Trophoblast cell (in vitro differentiated cells and primary cell): ENCODE measurements around the gene METTL15.

Experiments
- DNase-seq, 2 donors: peaks; one replicate each; pipeline ENCODE4 v3.0.0-alpha.2; 2016
- H2AFZ ChIP-seq: 2 replicates; pipeline ENCODE4 v1.6.1; 2013; ENCODE audit warnings: low read length, moderate library complexity, mild to moderate bottlenecking; ENCODE audit not compliant: insufficient read depth, poor library complexity
- H2AK5ac ChIP-seq: 2 replicates; pipeline ENCODE4 v1.6.1; 2013; ENCODE audit warnings: mild to moderate bottlenecking, low read length
- H2BK120ac ChIP-seq: 2 replicates; pipeline ENCODE4 v1.6.1; 2013; ENCODE audit warnings: low read length, mild to moderate bottlenecking, moderate library complexity; ENCODE audit not compliant: insufficient read depth, poor library complexity
- H2BK12ac ChIP-seq: 2 replicates; pipeline ENCODE4 v1.6.1; 2013; ENCODE audit warnings: mild to moderate bottlenecking, low read length, moderate library complexity
- H2BK5ac ChIP-seq: 2 replicates; pipeline ENCODE4 v1.6.1; 2013; ENCODE audit warnings: low read length, low read depth, moderate library complexity, mild to moderate bottlenecking; ENCODE audit not compliant: poor library complexity
- H3K14ac ChIP-seq: 2 replicates; pipeline ENCODE4 v1.6.1; 2013; ENCODE audit warnings: mild to moderate bottlenecking, low read length
- H3K18ac ChIP-seq: 2 replicates; pipeline ENCODE4 v1.6.1; 2013; ENCODE audit warnings: mild to moderate bottlenecking, low read length
- H3K23ac ChIP-seq: 2 replicates; pipeline ENCODE4 v1.6.1; 2013; ENCODE audit warnings: low read length
- H3K27ac ChIP-seq: 2 replicates; pipeline ENCODE4 v1.5.1; 2013; ENCODE audit warnings: low read depth, mild to moderate bottlenecking, inconsistent platforms, low read length, moderate library complexity
- H3K27me3 ChIP-seq: 2 replicates; pipeline ENCODE4 v1.6.1; 2013; ENCODE audit warnings: inconsistent platforms, mild to moderate bottlenecking, low read length, moderate library complexity; ENCODE audit not compliant: insufficient read depth
- H3K36me3 ChIP-seq, 2 experiments: 1 replicate in 1 of 2; 2 replicates in 1 of 2; pipeline ENCODE4 v1.6.1; 2013; ENCODE audit warnings: low read length in 2 of 2, mild to moderate bottlenecking in 2 of 2, moderate library complexity in 1 of 2; ENCODE audit not compliant: insufficient read depth in 2 of 2, control insufficient read depth in 1 of 2
- H3K4ac ChIP-seq: 2 replicates; pipeline ENCODE4 v1.6.1; 2013; ENCODE audit warnings: low read depth, mild to moderate bottlenecking, low read length, moderate library complexity
- H3K4me1 ChIP-seq, 2 experiments: 1 replicate in 1 of 2; 2 replicates in 1 of 2; pipeline ENCODE4 v1.6.1; 2013; ENCODE audit warnings: low read length in 2 of 2, mild to moderate bottlenecking in 2 of 2, moderate library complexity in 1 of 2; ENCODE audit not compliant: insufficient read depth in 2 of 2, control insufficient read depth in 1 of 2
- H3K4me2 ChIP-seq: 2 replicates; pipeline ENCODE4 v1.6.1; 2013; ENCODE audit warnings: inconsistent platforms, mild to moderate bottlenecking, low read length, moderate library complexity
- H3K4me3 ChIP-seq: 2 replicates; pipeline ENCODE4 v1.5.1; 2013; ENCODE audit warnings: mild to moderate bottlenecking, low read depth, low read length, inconsistent platforms
- H3K79me1 ChIP-seq: one replicate; pipeline ENCODE4 v1.6.1; 2013; ENCODE audit warnings: low read length
- H3K79me2 ChIP-seq: 2 replicates; pipeline ENCODE4 v1.6.1; 2013; ENCODE audit warnings: low read length, mild to moderate bottlenecking; ENCODE audit not compliant: control insufficient read depth, insufficient read depth, poor library complexity
- H3K9ac ChIP-seq: 2 replicates; pipeline ENCODE4 v1.6.1; 2013; ENCODE audit warnings: mild to moderate bottlenecking, low read length
- H3K9me3 ChIP-seq: 2 replicates; pipeline ENCODE4 v1.6.1; 2013; ENCODE audit warnings: low read depth, mild to moderate bottlenecking, control low read depth, inconsistent platforms, low read length; ENCODE audit not compliant: insufficient read depth
- H4K12ac ChIP-seq: 2 replicates; pipeline ENCODE4 v1.6.1; 2013; ENCODE audit warnings: low read depth, mild to moderate bottlenecking, low read length, moderate library complexity
- H4K8ac ChIP-seq: 2 replicates; pipeline ENCODE4 v1.6.1; 2013; ENCODE audit warnings: low read depth, mild to moderate bottlenecking, low read length, moderate library complexity
- H4K91ac ChIP-seq: one replicate; pipeline ENCODE4 v1.6.1; 2013; ENCODE audit warnings: low read depth, mild to moderate bottlenecking, low read length, moderate library complexity
- WGBS: extraction: QIAGEN DNeasy Blood & Tissue Kit; methylation state at CpG from one replicate; pipeline ENCODE4 v1.1.7; 2013; ENCODE audit warnings: missing lambda C conversion rate; ENCODE audit not compliant: insufficient read length, insufficient coverage; ENCODE audit errors: extremely low coverage; 5-methylcytosine and 5-hydroxymethylcytosine counted together

Gene METTL15

GRCh38 chr11:28298209-28298608 lies 190.0 kb downstream of the METTL15 start:
- H3K23ac ChIP-seq, result no peak overlapping the region
- H3K79me1 ChIP-seq, result no peaks in the 10 kb centered on the region
- no peaks in the 10 kb centered on the region for H3K36me3 ChIP-seq
- H3K27me3 ChIP-seq, result no peaks in the 10 kb centered on the region
- no peaks in the 10 kb centered on the region for H3K4me1 ChIP-seq
- H3K9ac ChIP-seq, result no peak overlapping the region
- H4K8ac ChIP-seq, result no peak overlapping the region
- H3K4me3 ChIP-seq, result no peak overlapping the region
- H2BK5ac ChIP-seq, result no peak overlapping the region
- H3K27ac ChIP-seq, result no peak overlapping the region
- no peaks in the 10 kb centered on the region for H3K79me2 ChIP-seq
- no peak overlapping the region for H3K4me2 ChIP-seq
- H4K91ac ChIP-seq, result no peak overlapping the region
- H2AFZ ChIP-seq, result no peak overlapping the region
- no peak overlapping the region for H3K4ac ChIP-seq
- no peak for DNase-seq
- WGBS, result no CpG with 5 or more reads among the region's 3 CpGs
- H4K12ac ChIP-seq, result no peak overlapping the region
- no peaks in the 10 kb centered on the region for H3K9me3 ChIP-seq
- no peak overlapping the region for H2BK12ac ChIP-seq
- no peak overlapping the region for H3K14ac ChIP-seq
- no peak overlapping the region for H3K18ac ChIP-seq
- no peak overlapping the region for H2BK120ac ChIP-seq
- no peak overlapping the region for H2AK5ac ChIP-seq

- DNase-seq, result no peak
- Histone ChIP-seq H3K23ac (no peak overlapping the region), H3K27ac (no peak overlapping the region), H3K4me3 (no peak overlapping the region), H2AFZ (no peak overlapping the region), H2BK120ac (no peak overlapping the region), H3K18ac (no peak overlapping the region), H3K36me3 (no peaks in the 10 kb centered on the region), H3K4ac (no peak overlapping the region), H4K8ac (no peak overlapping the region), H3K4me1 (no peaks in the 10 kb centered on the region), H4K12ac (no peak overlapping the region), H2BK5ac (no peak overlapping the region), H2AK5ac (no peak overlapping the region), H3K79me2 (no peaks in the 10 kb centered on the region), H3K14ac (no peak overlapping the region), H3K9ac (no peak overlapping the region), H2BK12ac (no peak overlapping the region), H3K4me2 (no peak overlapping the region), H4K91ac (no peak overlapping the region), H3K79me1 (no peaks in the 10 kb centered on the region), H3K27me3 (no peaks in the 10 kb centered on the region), H3K9me3 (no peaks in the 10 kb centered on the region)
- whole genome bisulfite sequencing, result no CpG with 5 or more reads among the region's 2 CpGs
Observed at GRCh38 chr11:28303477-28304191, 195.4 kb downstream of the METTL15 start.

GRCh38 chr11:28315440-28315839 lies 207.3 kb downstream of the METTL15 start:
- Histone ChIP-seq H3K4me3 (no peak overlapping the region), H4K12ac (no peak overlapping the region), H2BK12ac (no peak overlapping the region), H3K14ac (no peak overlapping the region), H3K4ac (no peak overlapping the region), H3K23ac (no peak overlapping the region), H4K91ac (no peak overlapping the region), H2AK5ac (no peak overlapping the region), H3K79me1 (no peaks in the 10 kb centered on the region), H4K8ac (no peak overlapping the region), H3K18ac (no peak overlapping the region), H3K9ac (no peak overlapping the region), H2BK120ac (no peak overlapping the region), H3K36me3 (no peaks in the 10 kb centered on the region), H3K79me2 (no peaks in the 10 kb centered on the region), H2AFZ (no peak overlapping the region), H3K4me1 (no peaks in the 10 kb centered on the region), H3K4me2 (no peak overlapping the region), H3K9me3 (no peaks in the 10 kb centered on the region), H2BK5ac (no peak overlapping the region), H3K27ac (no peak overlapping the region), H3K27me3 (no peaks in the 10 kb centered on the region)
- no peak for DNase-seq
- WGBS, result no CpG with 5 or more reads among the region's 1 CpG

GRCh38 chr11:28318871-28319270 lies 210.7 kb downstream of the METTL15 start:
- Histone ChIP-seq H2AK5ac (no peak overlapping the region), H3K9ac (no peak overlapping the region), H4K8ac (no peak overlapping the region), H3K23ac (no peak overlapping the region), H2BK12ac (no peak overlapping the region), H2AFZ (no peak overlapping the region), H3K36me3 (no peaks in the 10 kb centered on the region), H3K79me1 (no peaks in the 10 kb centered on the region), H3K79me2 (no peaks in the 10 kb centered on the region), H2BK120ac (no peak overlapping the region), H4K91ac (no peak overlapping the region), H3K14ac (no peak overlapping the region), H3K27ac (no peak overlapping the region), H3K4me3 (no peak overlapping the region), H3K4me2 (no peak overlapping the region), H3K18ac (no peak overlapping the region), H4K12ac (no peak overlapping the region), H3K4ac (no peak overlapping the region), H3K27me3 (no peaks in the 10 kb centered on the region), H3K9me3 (no peaks in the 10 kb centered on the region), H2BK5ac (no peak overlapping the region), H3K4me1 (no peaks in the 10 kb centered on the region)
- no peak for DNase-seq
- WGBS, result no CpG with 5 or more reads among the region's 3 CpGs
